Motor neuron (in vitro differentiated cells): Measurements from ENCODE around the gene MAST4. TPM values are rescaled to one million over a fixed set of nuclear protein-coding genes. Genes with fewer than 3 reads are reported as not detected.
"Not testable (repeated sequence)": the region's sequence is repeated elsewhere in the genome, so short reads cannot be mapped to it uniquely, and the experiment has no call there.

ENCODE experiments used
- ATAC-seq, 8 experiments: fragments of 200-7000 bp; cut with Tn5 transposase; replicated peaks in 6 of 8; 2 replicates each; pipeline ENCODE4 v1.8.0; 2021; ENCODE audit warnings: mild to moderate bottlenecking in 8 of 8, moderate library complexity in 8 of 8
- H3K27ac ChIP-seq, 2 donors: fragments of 250-450 bp; sonication (Bioruptor Pico); 2 replicates each; pipeline ENCODE4 v1.9.0; 2021; ENCODE audit warnings: antibody characterized with exemption in 2 of 2, mild to moderate bottlenecking in 2 of 2, moderate library complexity in 1 of 2
- H3K4me1 ChIP-seq, 2 donors: fragments of 250-450 bp; sonication (Bioruptor Pico); replicated peaks in 1 of 2; 2 replicates each; pipeline ENCODE4 v1.6.1; 2021; ENCODE audit warnings: antibody characterized with exemption in 2 of 2, mild to moderate bottlenecking in 2 of 2, moderate library complexity in 1 of 2
- H3K4me3 ChIP-seq, 5 donors: fragments of 250-450 bp; sonication (Bioruptor Pico); 2 replicates each; pipeline ENCODE4 v1.9.0; 2021; ENCODE audit warnings: antibody characterized with exemption in 5 of 5, mild to moderate bottlenecking in 5 of 5, moderate library complexity in 4 of 5
- WGBS, 10 experiments: fragments of 450-650 bp; shearing (Covaris generic); methylation state at CpG; one replicate each; pipeline ENCODE4 v1.0.0; 2022; 5-methylcytosine and 5-hydroxymethylcytosine counted together
- in situ Hi-C, 9 experiments: fragments of 400-800 bp; cut with MboI; loops; one replicate each; pipeline ENCODE4 v1.15.0; 2021; ENCODE audit warnings: low sequenced_read_pairs in 9 of 9, low pct_unique_long_range_greater_than_20kb in 2 of 9; ENCODE audit not compliant: unreplicated experiment in 9 of 9
- total RNA-seq, 8 experiments: library from RNA; unstranded; fragments of 300-600 nt; gene quantifications; 2 replicates each; pipeline versions ENCODE4 v1.2.3 to v1.2.4, GENCODE V29; 2022

Gene MAST4
- total RNA-seq, 8 experiments from 2014 or later = 4.3 to 26.1 (median 12.9) TPM

DNA sequence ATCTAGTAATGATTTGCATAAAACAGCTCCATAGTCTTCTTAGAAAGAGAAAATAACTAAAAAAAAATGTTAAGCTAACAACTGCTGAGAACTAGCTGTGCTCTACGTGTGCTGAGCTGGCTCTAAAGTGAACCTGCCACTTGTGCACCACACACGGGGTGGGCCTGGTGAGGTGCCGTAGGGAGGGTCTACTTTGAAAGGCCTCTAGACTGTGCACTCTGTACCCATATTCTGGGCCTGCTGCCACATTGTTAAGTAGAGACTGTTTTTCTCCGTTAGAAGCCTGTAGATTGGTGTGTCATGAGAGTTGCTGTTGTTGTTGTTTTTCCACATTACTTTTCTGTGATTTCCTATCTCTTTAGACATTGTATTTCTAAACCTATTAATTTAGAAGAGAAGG is 506.5 kb downstream of the MAST4 start:
- in situ Hi-C loops = no loop called here
- Histone ChIP-seq H3K27ac (no peak overlapping the region), H3K4me1 (peaks cover 5 to 12% of the 10 kb centered on the region in 2 donors), H3K4me3 (no peak overlapping the region)
- 80 to 100% (median 92%) methylated on average over 1 to 4 of the region's 4 CpGs; no CpG with 5 or more reads in 4 of the 10 experiments for WGBS, 10 experiments
- no peak for ATAC-seq

- H3K4me1 ChIP-seq = peaks cover 5 to 12% of the 10 kb centered on the region in 2 donors
- no peak overlapping the region for H3K4me3 ChIP-seq
- ATAC-seq = peak in 3 of 8 experiments; percentile 42 to 58 (median 48)
- in situ Hi-C loops = no loop called here
- H3K27ac ChIP-seq = no peak overlapping the region
- WGBS, 10 experiments = 78 to 100% (median 100%) methylated on average over 1 of the region's 1 CpG; no CpG with 5 or more reads in 1 of the 10 experiments
Measured at GRCh38 chr5:67104859-67105258, 508.7 kb downstream of the MAST4 start.

DNA sequence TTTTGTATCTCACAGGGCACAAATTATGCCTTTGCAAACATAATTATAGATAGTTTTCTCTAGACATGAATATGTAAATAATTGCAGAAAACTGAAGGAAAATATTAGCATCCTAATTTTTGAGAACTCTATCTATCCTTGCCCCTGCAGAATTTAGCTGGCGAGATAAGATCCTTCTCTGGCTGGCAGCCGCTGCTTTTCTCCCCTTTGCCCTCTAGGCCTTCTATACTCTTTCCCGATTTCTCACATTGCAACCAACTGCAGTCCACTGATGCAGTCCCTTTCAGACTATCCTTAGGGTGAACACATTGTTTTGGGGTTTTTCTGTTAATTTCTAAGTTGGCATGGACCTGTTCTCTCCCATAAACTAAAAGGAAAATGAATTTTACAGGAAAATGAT is 509.1 kb downstream of the MAST4 start:
- peaks cover 5 to 12% of the 10 kb centered on the region in 2 donors for H3K4me1 ChIP-seq
- peak in 1 of 8 experiments; percentile 31 for ATAC-seq
- no peak overlapping the region for H3K27ac ChIP-seq
- WGBS, 10 experiments = 79 to 100% (median 96%) methylated on average over 1 to 3 of the region's 3 CpGs; no CpG with 5 or more reads in 3 of the 10 experiments
- H3K4me3 ChIP-seq = no peak overlapping the region
- in situ Hi-C loops = no loop called here

DNA sequence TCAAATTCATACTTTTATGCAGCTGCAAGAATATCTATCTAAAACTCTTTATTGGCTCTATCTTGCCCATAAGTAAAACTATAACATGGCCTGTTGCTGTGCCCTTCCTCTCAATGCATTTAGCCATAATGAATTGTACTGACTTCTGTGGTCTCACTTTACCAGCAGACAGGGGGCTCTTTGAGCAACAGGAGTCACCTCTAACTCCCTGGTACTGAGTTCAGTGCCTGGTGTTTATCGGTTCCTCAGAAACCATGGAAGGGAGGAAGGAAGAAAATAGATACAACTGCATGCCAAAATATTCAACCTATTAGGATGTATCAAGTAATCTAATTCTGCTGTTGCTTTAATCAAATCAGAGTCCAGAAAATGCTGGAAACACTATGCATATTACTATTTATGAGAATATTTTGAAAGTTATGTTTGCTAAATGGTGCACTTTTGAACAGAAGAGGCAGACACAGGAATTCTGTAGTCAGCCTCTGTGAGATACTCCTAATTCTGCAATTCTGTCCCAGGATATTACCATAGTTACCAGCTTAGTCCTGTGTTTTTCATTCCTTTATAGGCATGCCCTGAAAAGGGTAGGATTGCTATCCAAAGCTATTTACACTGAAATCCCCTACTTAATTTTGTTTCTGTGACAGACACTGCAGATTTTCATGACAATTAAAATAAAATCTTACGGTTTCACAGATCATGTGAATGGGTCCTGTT is 510.6 kb downstream of the MAST4 start:
- peaks cover 5 to 12% of the 10 kb centered on the region in 2 donors for H3K4me1 ChIP-seq
- ATAC-seq = peak in 3 of 8 experiments; percentile 41 to 81 (median 63)
- in situ Hi-C loops = no loop called here
- H3K27ac ChIP-seq = no peak overlapping the region
- WGBS, 10 experiments = 26 to 100% (median 68%) methylated on average over 1 to 2 of the region's 2 CpGs
- H3K4me3 ChIP-seq = no peak overlapping the region

DNA sequence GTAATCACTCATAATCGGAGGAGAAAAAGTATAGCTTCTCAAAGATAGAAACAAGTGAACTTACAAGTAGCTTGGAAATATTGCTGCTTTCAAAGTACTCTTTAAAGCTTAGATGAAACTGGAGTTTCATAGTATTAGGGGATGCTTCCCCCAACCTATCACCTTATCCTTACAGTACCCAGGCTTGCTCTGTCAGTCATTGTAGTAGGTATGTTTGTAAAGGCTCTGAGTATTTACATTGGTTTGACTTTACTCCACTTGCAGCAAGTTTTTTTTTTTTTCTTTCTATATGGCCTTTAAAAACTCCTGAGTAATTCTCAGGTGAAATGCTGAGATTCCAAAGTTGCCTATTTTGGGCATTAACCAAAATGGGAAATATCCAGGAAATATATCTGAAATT is 515.6 kb downstream of the MAST4 start:
- no peak overlapping the region for H3K27ac ChIP-seq
- H3K4me1 ChIP-seq = peaks cover 0 to 8% of the 10 kb centered on the region in 2 donors
- in situ Hi-C loops = no loop called here
- 56 to 100% (median 100%) methylated on average over 1 of the region's 1 CpG; no CpG with 5 or more reads in 3 of the 10 experiments for WGBS, 10 experiments
- ATAC-seq = no peak
- H3K4me3 ChIP-seq = no peak overlapping the region

DNA sequence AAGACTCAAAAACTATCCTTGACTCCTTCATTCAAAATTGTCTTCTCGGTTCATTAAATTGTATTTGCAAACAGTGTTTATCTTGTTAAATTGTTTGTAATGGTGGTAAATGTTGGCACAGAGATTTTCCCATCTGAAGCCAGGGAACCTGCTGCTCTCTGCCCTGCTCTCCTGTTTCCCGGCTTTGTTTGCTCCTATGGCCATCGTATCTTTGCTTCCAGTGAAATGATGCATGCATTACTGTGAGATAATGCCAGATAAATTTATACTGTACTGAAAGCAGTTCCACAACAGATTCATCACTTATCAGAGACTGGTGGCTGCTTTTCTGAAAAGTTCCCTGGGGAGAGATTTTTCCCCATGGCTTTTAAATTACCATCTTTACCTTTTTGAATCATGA is 519.1 kb downstream of the MAST4 start:
- H3K4me3 ChIP-seq = no peak overlapping the region
- H3K27ac ChIP-seq = no peak overlapping the region
- 39 to 100% (median 75%) methylated on average over 1 to 3 of the region's 3 CpGs for WGBS, 10 experiments
- H3K4me1 ChIP-seq = peaks cover 0 to 8% of the 10 kb centered on the region in 2 donors
- ATAC-seq = peak in 5 of 8 experiments; percentile 68 to 99 (median 88)
- in situ Hi-C loops = no loop called here

- H3K4me1 ChIP-seq = peaks cover 0 to 8% of the 10 kb centered on the region in 2 donors
- peak in 2 of 8 experiments; percentile 4 to 15 for ATAC-seq
- H3K4me3 ChIP-seq = no peak overlapping the region
- WGBS, 10 experiments = 79 to 100% (median 94%) methylated on average over 1 to 3 of the region's 3 CpGs; no CpG with 5 or more reads in 2 of the 10 experiments
- in situ Hi-C loops = no loop called here
- no peak overlapping the region for H3K27ac ChIP-seq
Measured at GRCh38 chr5:67115817-67116216, 519.6 kb downstream of the MAST4 start.

DNA sequence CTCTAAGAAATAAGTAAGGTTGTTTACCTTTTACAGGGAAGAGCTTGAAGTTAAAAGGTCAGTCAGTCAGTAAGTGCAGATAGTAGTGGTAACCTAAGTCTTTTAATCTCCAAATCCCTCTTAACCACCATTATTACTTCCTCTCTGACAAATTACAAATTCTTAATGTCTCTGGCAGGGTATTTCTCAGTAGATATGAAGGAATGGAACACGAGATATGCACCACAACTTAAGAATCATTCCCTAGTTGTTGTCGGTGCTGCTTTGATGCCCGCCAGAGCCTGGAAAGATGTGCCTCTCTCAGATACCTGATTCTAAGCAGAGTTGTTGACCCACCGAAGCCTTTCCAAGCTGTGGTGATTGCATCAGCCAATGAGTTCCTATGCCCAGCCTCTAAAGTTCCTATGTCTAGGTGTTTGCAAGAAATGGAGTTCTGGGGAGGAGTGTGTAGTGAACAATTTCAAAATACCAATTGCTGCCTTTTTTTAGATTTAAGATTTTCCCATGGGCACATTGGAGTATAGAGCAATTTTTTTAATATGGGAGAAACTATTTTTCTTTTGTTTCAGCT is 521.9 kb downstream of the MAST4 start:
- no peak for ATAC-seq
- in situ Hi-C loops = no loop called here
- H3K27ac ChIP-seq = no peak overlapping the region
- 60 to 100% (median 97%) methylated on average over 1 to 4 of the region's 4 CpGs; no CpG with 5 or more reads in 2 of the 10 experiments for WGBS, 10 experiments
- no peak overlapping the region for H3K4me3 ChIP-seq
- peaks cover 2 to 10% of the 10 kb centered on the region in 2 donors for H3K4me1 ChIP-seq

- no peak overlapping the region for H3K27ac ChIP-seq
- in situ Hi-C loops = no loop called here
- peaks cover 2 to 10% of the 10 kb centered on the region in 2 donors for H3K4me1 ChIP-seq
- whole genome bisulfite sequencing, 10 experiments = 67 to 100% (median 100%) methylated on average over 1 of the region's 1 CpG; no CpG with 5 or more reads in 3 of the 10 experiments
- H3K4me3 ChIP-seq = no peak overlapping the region
- no peak for ATAC-seq
Measured at GRCh38 chr5:67119010-67119409, 522.8 kb downstream of the MAST4 start.

GRCh38 chr5:67120032-67120431 is 523.8 kb downstream of the MAST4 start:
- no peak for ATAC-seq
- Histone ChIP-seq H3K27ac (no peak overlapping the region), H3K4me3 (no peak overlapping the region), H3K4me1 (peaks cover 2 to 9% of the 10 kb centered on the region in 2 donors)
- in situ Hi-C loops = no loop called here

GRCh38 chr5:67123819-67124218 is 527.6 kb downstream of the MAST4 start:
- H3K4me1 ChIP-seq = peaks cover 2% of the 10 kb centered on the region in 2 donors
- peak in 3 of 8 experiments; percentile 28 to 80 (median 39) for ATAC-seq
- no peak overlapping the region for H3K4me3 ChIP-seq
- no peak overlapping the region for H3K27ac ChIP-seq
- WGBS, 10 experiments = 83 to 100% (median 91%) methylated on average over 1 to 7 of the region's 7 CpGs; no CpG with 5 or more reads in 3 of the 10 experiments
- in situ Hi-C loops = no loop called here

- Histone ChIP-seq H3K4me3 (no peak overlapping the region), H3K27ac (no peak overlapping the region), H3K4me1 (peaks cover 2% of the 10 kb centered on the region in 2 donors)
- no peak for ATAC-seq
- 74 to 100% (median 94%) methylated on average over 2 to 4 of the region's 4 CpGs; no CpG with 5 or more reads in 1 of the 10 experiments for WGBS, 10 experiments
- in situ Hi-C loops = no loop called here
Measured at GRCh38 chr5:67124556-67124955, 528.4 kb downstream of the MAST4 start.

GRCh38 chr5:67127347-67127895 is 531.2 kb downstream of the MAST4 start:
- H3K4me3 ChIP-seq, H3K27ac ChIP-seq, ATAC-seq, H3K4me1 ChIP-seq: not testable (repeated sequence)
- in situ Hi-C loops = loop anchor here in 2 of 9 experiments (25.0 kb wide), 2 partner anchors 140 to 315 kb away; no protein-coding TSS in a partner anchor
- WGBS, 10 experiments = 68 to 100% (median 87%) methylated on average over 2 to 5 of the region's 5 CpGs; no CpG with 5 or more reads in 3 of the 10 experiments
